GM12878 (cell line): Measurements from ENCODE around the gene KTI12. TPM values are rescaled to one million over a fixed set of nuclear protein-coding genes. Genes with fewer than 3 reads are reported as not detected.
A peak's percentile ranks its signal among the peaks of the same experiment; 100 is the strongest.

Source experiments
- CUX1 ChIP-seq: IDR thresholded peaks from 2 replicates; pipeline ENCODE4 v1.6.1; 2012; ENCODE audit warnings: improper control_type of control experiment, low read depth, low read length; ENCODE audit not compliant: insufficient replicate concordance
- ETV6 ChIP-seq, 2 experiments: fragments of 450-650 bp in 1 of 2; IDR thresholded peaks in 1 of 2; conservative IDR thresholded peaks in 1 of 2; 2 replicates each; pipeline ENCODE4 v1.6.1; 2014; ENCODE audit warnings: antibody characterized with exemption in 1 of 2, borderline replicate concordance in 1 of 2, low read depth in 1 of 2, mild to moderate bottlenecking in 1 of 2, moderate library complexity in 1 of 2
- FOXM1 ChIP-seq: IDR thresholded peaks from 2 replicates; pipeline ENCODE4 v1.6.1; 2012; ENCODE audit warnings: low read depth, mild to moderate bottlenecking, inconsistent platforms, low read length, moderate library complexity
- HCFC1 ChIP-seq: fragments of 150-350 bp; IDR thresholded peaks from 2 replicates; pipeline ENCODE4 v1.6.1; 2014; ENCODE audit warnings: low read length
- MTA3 ChIP-seq: IDR thresholded peaks from 2 replicates; pipeline ENCODE4 v1.6.1; 2012; ENCODE audit warnings: low read length, inconsistent platforms, borderline replicate concordance
- MXI1 ChIP-seq: fragments of 150-350 bp; IDR thresholded peaks from 2 replicates; pipeline ENCODE4 v1.6.1; 2011; ENCODE audit warnings: low read depth, mild to moderate bottlenecking, inconsistent platforms, low read length, improper control_type of control experiment
- NBN ChIP-seq: fragments of 450-650 bp; IDR thresholded peaks from 2 replicates; pipeline ENCODE4 v1.6.1; 2016
- POLR2AphosphoS2 ChIP-seq: IDR thresholded peaks from 2 replicates; pipeline ENCODE4 v1.6.1; 2011; ENCODE audit warnings: low read depth, mild to moderate bottlenecking, low read length, improper control_type of control experiment, moderate library complexity
- SIX5 ChIP-seq: IDR thresholded peaks from 2 replicates; pipeline ENCODE4 v1.6.1; 2011; ENCODE audit warnings: mild to moderate bottlenecking, low read depth, low read length, moderate library complexity; ENCODE audit not compliant: severe bottlenecking
- SMAD5 ChIP-seq: IDR thresholded peaks from 2 replicates; pipeline ENCODE4 v1.6.1; 2016; ENCODE audit warnings: antibody characterized with exemption, low read depth
- SMARCA5 ChIP-seq: fragments of 450-650 bp; IDR thresholded peaks from 2 replicates; pipeline ENCODE4 v1.6.1; 2017; ENCODE audit warnings: mild to moderate bottlenecking
- SP1 ChIP-seq: IDR thresholded peaks from one replicate; pipeline ENCODE4 v1.6.1; 2011; ENCODE audit warnings: low read depth, low read length
- SPI1 ChIP-seq: IDR thresholded peaks from 2 replicates; pipeline ENCODE4 v1.6.1; 2011; ENCODE audit warnings: low read depth, mild to moderate bottlenecking, low read length, moderate library complexity, borderline replicate concordance; ENCODE audit not compliant: insufficient read depth
- SREBF1 ChIP-seq: IDR thresholded peaks from 2 replicates; pipeline ENCODE4 v1.6.1; 2012; ENCODE audit warnings: mild to moderate bottlenecking, low read length
- SUPT20H ChIP-seq: IDR thresholded peaks from 2 replicates; pipeline ENCODE4 v1.6.1; 2011; ENCODE audit warnings: low read depth, mild to moderate bottlenecking, low read length, moderate library complexity, borderline replicate concordance; ENCODE audit not compliant: control insufficient read depth
- ZBTB40 ChIP-seq: fragments of 450-650 bp; IDR thresholded peaks from 2 replicates; pipeline ENCODE4 v1.6.1; 2016; ENCODE audit warnings: mild to moderate bottlenecking, moderate library complexity, borderline replicate concordance
- polyA plus RNA-seq, 11 experiments: library from polyadenylated mRNA; depleted of rRNA in 4 of 11; unstranded in 6 of 11; stranded (reverse) in 5 of 11; fragments of >200 nt; fragmentation: Nextera tagmentation in 4 of 11; fragmentation: Illumina TruSeq in 1 of 11; extraction: Ambion mirVana in 4 of 11; extraction: Trizol in 1 of 11; gene quantifications; 1 replicate in 1 of 11; 2 replicates in 10 of 11; pipeline versions ENCODE4 v1.2.1 to v1.2.3, GENCODE V29; 2011 to 2016; ENCODE audit warnings: inconsistent platforms in 2 of 11, missing spikeins in 2 of 11, low read depth in 1 of 11
- total RNA-seq, 4 experiments: library from RNA; depleted of rRNA in 3 of 4; stranded (reverse); fragments of >200 nt in 3 of 4; fragmentation: Illumina TruSeq in 1 of 4; extraction: Trizol in 1 of 4; gene quantifications; 2 replicates each; pipeline versions ENCODE4 v1.2.1 to v1.2.3, GENCODE V29; 2013 to 2021
- TF ChIP-seq, protein P1 (sequence below): fragments of 450-650 bp; IDR thresholded peaks from 2 replicates; pipeline ENCODE4 v1.6.1; 2017; ENCODE audit warnings: antibody characterized with exemption, mild to moderate bottlenecking, moderate library complexity

The KTI12 gene
- total and polyA plus RNA-seq, 10 of the 15 experiments (the other 5 are each of a cell fraction or from before 2014, with no cell fraction given) = 2.7 to 32.4 (median 17.6) TPM

DNA sequence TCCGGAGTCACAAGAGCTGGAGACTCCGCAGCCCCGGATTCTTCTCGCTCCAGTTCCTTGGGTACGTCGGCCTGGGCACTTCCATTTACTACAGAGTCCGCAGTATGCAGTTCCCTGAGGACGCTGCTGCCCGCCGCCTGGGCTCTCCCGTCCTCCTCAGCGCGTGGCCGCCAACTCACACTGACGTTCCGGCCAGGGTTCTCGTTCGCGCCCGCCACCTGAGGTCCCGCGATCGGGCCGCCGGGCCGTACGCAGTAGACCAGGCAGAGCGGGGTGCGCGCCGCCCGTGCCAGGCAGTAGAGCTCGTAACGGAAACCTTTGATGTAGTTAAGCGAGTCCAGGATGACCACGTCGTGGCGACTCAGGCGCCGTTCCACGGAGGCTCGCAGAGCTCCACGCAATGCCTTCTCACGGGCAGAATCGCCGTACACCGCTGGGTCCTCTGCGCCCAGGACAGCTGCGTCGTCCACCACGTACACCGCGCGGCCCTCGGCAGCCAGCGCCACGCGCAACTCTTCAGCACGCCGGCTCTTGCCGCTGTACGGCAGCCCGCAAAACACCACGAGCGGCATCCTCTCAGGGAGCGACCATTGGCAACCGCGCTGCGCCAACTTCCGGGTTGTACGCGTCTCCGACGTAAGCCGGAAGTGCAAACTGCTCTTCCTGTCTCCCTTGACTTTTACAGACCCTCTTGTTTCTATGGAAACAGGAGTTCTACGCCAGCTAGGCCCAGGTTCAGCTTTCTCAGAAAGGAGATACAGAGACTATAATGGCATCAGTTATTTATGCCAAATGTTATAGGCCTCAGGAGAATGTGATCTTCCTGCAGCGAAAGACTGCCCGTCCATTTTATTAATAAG lies at the start of gene KTI12 (continued):
- TF ChIP-seq NBN (0 out of 2 replicates have a peak, but pooled peaks have one; percentile 13), MTA3 (no peak), HCFC1 (peak; percentile 69), FOXM1 (no peak), SMAD5 (peak; percentile 81), SMARCA5 (no peak), SP1 (no peak), SREBF1 (no peak), SIX5 (peak; percentile 45), CUX1 (no peak), MXI1 (peak; percentile 88), ZBTB40 (peak; percentile 92), SPI1 (peak; percentile 54; the same call in 1 of the 2 replicates), ETV6 (conservative IDR thresholded peaks at IDR 0.05 in 1 of 2, IDR thresholded peaks at IDR 0.05 in 1 of 2; ENCODE audit: borderline replicate concordance in 1 of 2, low read depth in 1 of 2) (peak in 1 of 2 experiments; percentile 69; a peak in 1 of 4 replicates), SUPT20H (no peak), POLR2AphosphoS2 (peak; percentile 82; the same call in 1 of the 2 replicates)
- TF ChIP-seq, protein P1, sequence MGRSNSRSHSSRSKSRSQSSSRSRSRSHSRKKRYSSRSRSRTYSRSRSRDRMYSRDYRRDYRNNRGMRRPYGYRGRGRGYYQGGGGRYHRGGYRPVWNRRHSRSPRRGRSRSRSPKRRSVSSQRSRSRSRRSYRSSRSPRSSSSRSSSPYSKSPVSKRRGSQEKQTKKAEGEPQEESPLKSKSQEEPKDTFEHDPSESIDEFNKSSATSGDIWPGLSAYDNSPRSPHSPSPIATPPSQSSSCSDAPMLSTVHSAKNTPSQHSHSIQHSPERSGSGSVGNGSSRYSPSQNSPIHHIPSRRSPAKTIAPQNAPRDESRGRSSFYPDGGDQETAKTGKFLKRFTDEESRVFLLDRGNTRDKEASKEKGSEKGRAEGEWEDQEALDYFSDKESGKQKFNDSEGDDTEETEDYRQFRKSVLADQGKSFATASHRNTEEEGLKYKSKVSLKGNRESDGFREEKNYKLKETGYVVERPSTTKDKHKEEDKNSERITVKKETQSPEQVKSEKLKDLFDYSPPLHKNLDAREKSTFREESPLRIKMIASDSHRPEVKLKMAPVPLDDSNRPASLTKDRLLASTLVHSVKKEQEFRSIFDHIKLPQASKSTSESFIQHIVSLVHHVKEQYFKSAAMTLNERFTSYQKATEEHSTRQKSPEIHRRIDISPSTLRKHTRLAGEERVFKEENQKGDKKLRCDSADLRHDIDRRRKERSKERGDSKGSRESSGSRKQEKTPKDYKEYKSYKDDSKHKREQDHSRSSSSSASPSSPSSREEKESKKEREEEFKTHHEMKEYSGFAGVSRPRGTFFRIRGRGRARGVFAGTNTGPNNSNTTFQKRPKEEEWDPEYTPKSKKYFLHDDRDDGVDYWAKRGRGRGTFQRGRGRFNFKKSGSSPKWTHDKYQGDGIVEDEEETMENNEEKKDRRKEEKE = no peak
